H1 (cell line): ENCODE data around the gene DGUOK.

Experiments used
- BRCA1 ChIP-seq: IDR thresholded peaks from 2 replicates; pipeline ENCODE4 v1.6.1; 2012; ENCODE audit warnings: low read depth, low read length, improper control_type of control experiment
- CREB1 ChIP-seq: IDR thresholded peaks from 2 replicates; pipeline ENCODE4 v1.6.1; 2012; ENCODE audit warnings: inconsistent platforms
- CTCF ChIP-seq, 3 experiments: IDR thresholded peaks; 1 replicate in 2 of 3; 2 replicates in 1 of 3; pipeline versions ENCODE4 v1.5.1 to v1.6.1; 2011; ENCODE audit warnings: low read length in 3 of 3, mild to moderate bottlenecking in 3 of 3, inconsistent platforms in 2 of 3, low read depth in 1 of 3, moderate library complexity in 1 of 3; ENCODE audit not compliant: insufficient read depth in 1 of 3; ENCODE audit errors: control extremely low read depth in 1 of 3
- EGR1 ChIP-seq: IDR thresholded peaks from 2 replicates; pipeline ENCODE4 v1.6.1; 2011; ENCODE audit warnings: low read depth, low read length, borderline replicate concordance
- SUZ12 ChIP-seq: fragments of 200-600 bp; sonication (generic); IDR thresholded peaks from 2 replicates; pipeline ENCODE4 v1.6.1; 2012; ENCODE audit warnings: mild to moderate bottlenecking, inconsistent platforms, low read length, moderate library complexity, mixed read lengths
- TAF1 ChIP-seq: IDR thresholded peaks from 2 replicates; pipeline ENCODE4 v1.6.1; 2011; ENCODE audit warnings: mild to moderate bottlenecking, low read depth, low read length
- TEAD4 ChIP-seq: IDR thresholded peaks from 2 replicates; pipeline ENCODE4 v1.6.1; 2012; ENCODE audit warnings: low read depth, low read length, inconsistent platforms, mixed read lengths
- TF ChIP-seq, protein P1 (sequence below): IDR thresholded peaks from 2 replicates; pipeline ENCODE4 v1.6.1; 2012; ENCODE audit warnings: inconsistent platforms
- TF ChIP-seq, protein P2 (sequence below): IDR thresholded peaks from 2 replicates; pipeline ENCODE4 v1.6.1; 2012; ENCODE audit warnings: low read length, inconsistent platforms

- no peak for TF ChIP-seq TAF1
- TF ChIP-seq, protein P1, sequence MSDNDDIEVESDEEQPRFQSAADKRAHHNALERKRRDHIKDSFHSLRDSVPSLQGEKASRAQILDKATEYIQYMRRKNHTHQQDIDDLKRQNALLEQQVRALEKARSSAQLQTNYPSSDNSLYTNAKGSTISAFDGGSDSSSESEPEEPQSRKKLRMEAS = no peak; the same call in 1 of the 2 replicates
- no peak for TF ChIP-seq CREB1
- TF ChIP-seq CTCF (IDR thresholded peaks at IDR 0.05; ENCODE audit: control extremely low read depth in 1 of 3, insufficient read depth in 1 of 3, low read depth in 1 of 3, low read length in 3 of 3) = no peak
- TF ChIP-seq, protein P2, sequence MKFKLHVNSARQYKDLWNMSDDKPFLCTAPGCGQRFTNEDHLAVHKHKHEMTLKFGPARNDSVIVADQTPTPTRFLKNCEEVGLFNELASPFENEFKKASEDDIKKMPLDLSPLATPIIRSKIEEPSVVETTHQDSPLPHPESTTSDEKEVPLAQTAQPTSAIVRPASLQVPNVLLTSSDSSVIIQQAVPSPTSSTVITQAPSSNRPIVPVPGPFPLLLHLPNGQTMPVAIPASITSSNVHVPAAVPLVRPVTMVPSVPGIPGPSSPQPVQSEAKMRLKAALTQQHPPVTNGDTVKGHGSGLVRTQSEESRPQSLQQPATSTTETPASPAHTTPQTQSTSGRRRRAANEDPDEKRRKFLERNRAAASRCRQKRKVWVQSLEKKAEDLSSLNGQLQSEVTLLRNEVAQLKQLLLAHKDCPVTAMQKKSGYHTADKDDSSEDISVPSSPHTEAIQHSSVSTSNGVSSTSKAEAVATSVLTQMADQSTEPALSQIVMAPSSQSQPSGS = no peak
- no peak for TF ChIP-seq SUZ12
- TF ChIP-seq TEAD4 = no peak
- no peak for TF ChIP-seq EGR1
- TF ChIP-seq BRCA1 = no peak
Measured at GRCh38 chr2:74001781-74002504, 75.3 kb downstream of the DGUOK start.
